Measurements from ENCODE around the gene KCNA3. TPM values are rescaled to one million over a fixed set of nuclear protein-coding genes. Genes with fewer than 3 reads are reported as not detected.

KCNA3 gene
- total RNA-seq, 6 experiments from 2014 or later: not detected

DNA sequence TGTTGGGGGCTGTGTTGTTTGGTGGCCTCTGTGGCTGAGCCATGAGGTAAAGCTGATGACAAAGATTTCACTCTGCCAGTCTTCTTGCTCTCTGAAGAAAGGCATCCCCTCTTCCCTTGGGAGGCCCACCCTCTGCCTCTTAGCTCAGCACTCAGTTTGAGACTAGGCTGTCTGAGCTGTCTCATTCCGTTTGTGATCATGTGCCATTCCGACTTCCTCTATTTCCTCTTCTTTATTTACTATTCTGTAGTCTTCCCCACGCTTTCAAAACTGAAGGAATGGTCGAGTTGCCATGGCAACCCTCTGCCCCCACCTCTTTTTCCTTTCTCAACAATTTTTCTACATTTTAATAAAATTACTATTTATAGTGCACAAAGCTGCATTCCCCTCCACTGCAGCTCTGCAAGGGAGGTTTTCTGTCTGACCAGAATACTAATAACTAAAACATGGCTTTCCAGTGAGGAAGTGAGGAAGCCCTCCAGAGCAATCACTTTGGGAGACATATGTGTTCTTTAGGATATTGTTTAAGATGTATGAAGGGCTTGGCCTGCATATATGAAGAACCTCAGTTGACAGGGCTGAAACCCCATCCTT, 30.8 kb downstream of the KCNA3 start:
- peaks cover 22% of the 10 kb centered on the region for H3K4me1 Mint-ChIP-seq (ENCODE audit: low read depth)
- peaks cover 22% of the 10 kb centered on the region for H3K27me3 Mint-ChIP-seq (ENCODE audit: insufficient read depth)
- no peak for TF ChIP-seq CTCF (IDR thresholded peaks at IDR 0.05)
- no peaks in the 10 kb centered on the region for H3K36me3 Mint-ChIP-seq (ENCODE audit: low read depth)
- DNase-seq: no peak
- no peaks in the 10 kb centered on the region for H3K9me3 Mint-ChIP-seq
- H3K4me3 Mint-ChIP-seq: no peak overlapping the region
- no peak overlapping the region for H3K27ac Mint-ChIP-seq

- no peaks in the 10 kb centered on the region for H3K9me3 Mint-ChIP-seq
- H3K4me3 Mint-ChIP-seq: no peak overlapping the region
- H3K27me3 Mint-ChIP-seq (ENCODE audit: insufficient read depth): peaks cover 27% of the 10 kb centered on the region
- no peaks in the 10 kb centered on the region; the same call in 1 of the 2 replicates for H3K4me1 Mint-ChIP-seq (ENCODE audit: low read depth)
- TF ChIP-seq CTCF (IDR thresholded peaks at IDR 0.05): no peak
- DNase-seq: no peak
- no peak overlapping the region for H3K27ac Mint-ChIP-seq
- H3K36me3 Mint-ChIP-seq (ENCODE audit: low read depth): no peaks in the 10 kb centered on the region
These were observed 34.9 kb downstream of the KCNA3 start for GRCh38 chr1:110639724-110640386.

- no peaks in the 10 kb centered on the region; the same call in 1 of the 2 replicates for H3K4me1 Mint-ChIP-seq (ENCODE audit: low read depth)
- no peak for TF ChIP-seq CTCF (IDR thresholded peaks at IDR 0.05)
- H3K9me3 Mint-ChIP-seq: no peaks in the 10 kb centered on the region
- no peaks in the 10 kb centered on the region for H3K36me3 Mint-ChIP-seq (ENCODE audit: low read depth)
- no peak for DNase-seq
- no peak overlapping the region for H3K4me3 Mint-ChIP-seq
- no peak overlapping the region for H3K27ac Mint-ChIP-seq
- peaks cover 28% of the 10 kb centered on the region for H3K27me3 Mint-ChIP-seq (ENCODE audit: insufficient read depth)
These were observed 36.2 kb downstream of the KCNA3 start for GRCh38 chr1:110638556-110638955.

DNA sequence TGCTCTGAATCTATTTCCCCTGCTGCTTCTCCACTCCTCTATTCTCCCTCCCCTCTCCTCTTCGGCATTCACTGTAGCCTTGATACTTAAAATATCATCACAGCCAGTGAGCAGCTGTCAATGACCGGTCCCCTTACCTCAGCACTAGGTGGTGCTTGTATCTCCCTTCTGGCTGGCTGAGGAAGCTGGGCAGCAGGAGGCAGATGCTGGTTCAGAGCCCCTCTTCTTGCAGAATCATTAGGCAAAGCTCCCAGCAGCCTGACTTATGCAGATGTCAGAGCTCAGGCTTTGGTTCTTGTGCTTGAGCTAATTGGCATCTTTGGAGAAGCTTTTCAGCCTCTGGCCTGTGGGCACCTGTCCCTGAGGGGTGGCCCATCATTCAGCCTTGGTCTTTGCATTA, 36.7 kb downstream of the KCNA3 start:
- Mint-ChIP-seq H3K9me3 (no peaks in the 10 kb centered on the region), H3K4me1 (ENCODE audit: low read depth) (no peaks in the 10 kb centered on the region; the same call in 1 of the 2 replicates), H3K27ac (no peak overlapping the region), H3K27me3 (ENCODE audit: insufficient read depth) (peaks cover 27% of the 10 kb centered on the region), H3K4me3 (no peak overlapping the region), H3K36me3 (ENCODE audit: low read depth) (no peaks in the 10 kb centered on the region)
- DNase-seq: no peak
- TF ChIP-seq CTCF (IDR thresholded peaks at IDR 0.05): no peak

DNA sequence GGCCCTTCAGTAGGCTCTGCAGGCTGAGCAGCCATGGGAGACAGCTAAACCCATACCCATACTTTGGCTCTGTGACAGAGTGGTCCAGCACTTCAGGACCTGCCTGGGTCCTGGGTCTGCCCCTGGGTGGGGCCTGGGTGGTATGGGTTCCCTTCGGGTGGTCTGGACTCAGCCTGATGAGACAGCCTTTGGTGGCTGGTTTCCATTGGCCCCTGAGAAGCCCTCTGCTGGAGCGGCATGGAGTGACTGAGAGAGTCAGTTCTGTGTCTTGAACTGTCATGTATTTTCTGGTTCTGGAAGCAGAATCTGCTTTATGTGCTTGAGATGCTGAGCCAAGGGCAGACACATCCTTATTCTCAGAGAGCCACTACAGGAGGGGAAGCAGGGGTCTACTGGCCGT, 37.3 kb downstream of the KCNA3 start:
- peaks cover 27% of the 10 kb centered on the region for H3K27me3 Mint-ChIP-seq (ENCODE audit: insufficient read depth)

More for the DNA sequence above, 37.3 kb downstream of the KCNA3 start:
- no peaks in the 10 kb centered on the region for H3K9me3 Mint-ChIP-seq
- no peak for DNase-seq
- H3K4me1 Mint-ChIP-seq (ENCODE audit: low read depth): no peaks in the 10 kb centered on the region; the same call in 1 of the 2 replicates
- H3K27ac Mint-ChIP-seq: no peak overlapping the region
- no peak overlapping the region for H3K4me3 Mint-ChIP-seq
- no peak for TF ChIP-seq CTCF (IDR thresholded peaks at IDR 0.05)
- no peaks in the 10 kb centered on the region for H3K36me3 Mint-ChIP-seq (ENCODE audit: low read depth)

All from HFFc6 (cell line).